ENCODE data around the gene PRKAR1B. TPM values are rescaled to one million over a fixed set of nuclear protein-coding genes. Genes with fewer than 3 reads are reported as not detected.
A peak's percentile ranks its signal among the peaks of the same experiment; 100 is the strongest.

Gene PRKAR1B
- total RNA-seq, 4 donors from 2014 or later, result 7.3 to 15.6 (median 12.3) TPM

GRCh38 chr7:520503-521161 is 206.4 kb downstream of the PRKAR1B start:
- WGBS, 2 donors, result 3 to 10% methylated on average over 9 to 30 of the region's 63 CpGs
- H3K9me3 ChIP-seq, result no peaks in the 10 kb centered on the region
- H3K4me3 ChIP-seq (replicated peaks in 1 of 3), result peak overlapping the region in 1 of 3 donors; percentile 39
- peak overlapping the region in 1 of 3 donors; percentile 54 for H3K27ac ChIP-seq
- no peaks in the 10 kb centered on the region for H3K36me3 ChIP-seq
- peaks cover 39% of the 10 kb centered on the region in 2 donors for H3K4me1 ChIP-seq
- TF ChIP-seq CTCF (IDR thresholded peaks at IDR 0.05) (no peak), POLR2A (IDR thresholded peaks at IDR 0.05) (no peak)
- intact Hi-C loops (cut with DNase I), result loop anchor here (10.0 kb wide), 1 partner anchor 196 kb away; no protein-coding TSS in a partner anchor
- DNase-seq, result no peak
- peaks cover 18% of the 10 kb centered on the region for H3K27me3 ChIP-seq

- Histone ChIP-seq H3K9me3 (no peaks in the 10 kb centered on the region), H3K36me3 (no peaks in the 10 kb centered on the region), H3K27me3 (peaks cover 18% of the 10 kb centered on the region), H3K4me3 (replicated peaks in 1 of 3) (peak within 1 kb of the TSS; percentile 15 to 66 (median 42)), H3K27ac (peak within 1 kb of the TSS; percentile 39 to 78 (median 67)), H3K4me1 (peaks cover 39 to 44% of the 10 kb centered on the region in 2 donors)
- TF ChIP-seq POLR2A (IDR thresholded peaks at IDR 0.05) (no peak), CTCF (IDR thresholded peaks at IDR 0.05) (peak in 3 of 6 experiments; percentile 22 to 27 (median 25))
- DNase-seq, result peak; percentile 50 to 52
- 20% methylated on average over 1 of the region's 132 CpGs; no CpG with 5 or more reads in 1 of the 2 donors for WGBS, 2 donors
- intact Hi-C loops (cut with DNase I), result loop anchor here (10.0 kb wide), 1 partner anchor 195 kb away; no protein-coding TSS in a partner anchor
Observed at GRCh38 chr7:519484-520390, 207.3 kb downstream of the PRKAR1B start, which contains the start of gene PDGFA. Gene PDGFA (minus strand): TSS chr7:519846. CDS start chr7:519001, 845 bp downstream.

- intact Hi-C loops (cut with DNase I), result no loop called here
- H3K4me1 ChIP-seq, result peaks cover 39 to 44% of the 10 kb centered on the region in 2 donors
- H3K27ac ChIP-seq, result peak overlapping the region; percentile 39 to 78 (median 67)
- TF ChIP-seq CTCF (IDR thresholded peaks at IDR 0.05) (no peak), POLR2A (IDR thresholded peaks at IDR 0.05) (peak in 1 of 2 donors; percentile 49)
- WGBS, 2 donors, result 0 to 1% methylated on average over 13 to 45 of the region's 93 CpGs
- peak; percentile 77 to 78 for DNase-seq
- H3K36me3 ChIP-seq, result no peaks in the 10 kb centered on the region
- H3K27me3 ChIP-seq, result peaks cover 18% of the 10 kb centered on the region
- H3K9me3 ChIP-seq, result no peaks in the 10 kb centered on the region
- H3K4me3 ChIP-seq (replicated peaks in 1 of 3), result peak overlapping the region; percentile 15 to 66 (median 42)
Observed at GRCh38 chr7:518630-519483, 208.2 kb downstream of the PRKAR1B start.

- intact Hi-C loops (cut with DNase I), result no loop called here
Observed at GRCh38 chr7:517774-518629, 209.1 kb downstream of the PRKAR1B start.

More at GRCh38 chr7:517774-518629, 209.1 kb downstream of the PRKAR1B start:
- H3K27ac ChIP-seq, result peak overlapping the region; percentile 39 to 78 (median 67)
- H3K36me3 ChIP-seq, result no peaks in the 10 kb centered on the region
- peaks cover 18% of the 10 kb centered on the region for H3K27me3 ChIP-seq
- TF ChIP-seq CTCF (IDR thresholded peaks at IDR 0.05), result no peak
- no peak for TF ChIP-seq POLR2A (IDR thresholded peaks at IDR 0.05)
- peaks cover 43 to 48% of the 10 kb centered on the region in 2 donors for H3K4me1 ChIP-seq
- no peaks in the 10 kb centered on the region for H3K9me3 ChIP-seq
- H3K4me3 ChIP-seq (replicated peaks in 1 of 3), result peak overlapping the region; percentile 15 to 66 (median 42)
- peak; percentile 53 to 57 for DNase-seq
- 0 to 1% methylated on average over 24 to 36 of the region's 70 CpGs for WGBS, 2 donors

Measured in thyroid gland (tissue), 4 donors.